Lung (tissue), 12 donors: ENCODE data around the gene PIGU. TPM values are rescaled to one million over a fixed set of nuclear protein-coding genes. Genes with fewer than 3 reads are reported as not detected.

Source experiments
- ATAC-seq: fragments of 200-7000 bp; cut with Tn5 transposase; one replicate; pipeline ENCODE4 v1.9.1; 2020; ENCODE audit warnings: moderate number of reproducible peaks; ENCODE audit not compliant: insufficient read depth, low FRiP score
- DNase-seq, 3 donors: peaks; one replicate each; pipeline ENCODE4 v3.0.0-alpha.2; 2013 to 2017
- H3K27ac ChIP-seq, 2 donors: one replicate each; pipeline ENCODE4 v1.5.1; 2013; ENCODE audit warnings: mild to moderate bottlenecking in 2 of 2, moderate library complexity in 2 of 2, control low read depth in 1 of 2, inconsistent platforms in 1 of 2, low read depth in 1 of 2, low read length in 1 of 2
- H3K27me3 ChIP-seq, 3 donors: one replicate each; pipeline ENCODE4 v1.5.1; 2013; ENCODE audit warnings: low read length in 2 of 3; ENCODE audit not compliant: control insufficient read depth in 3 of 3, insufficient read depth in 3 of 3
- H3K36me3 ChIP-seq, 4 donors: one replicate each; pipeline ENCODE4 v1.5.1; 2013; ENCODE audit warnings: low read length in 4 of 4, mild to moderate bottlenecking in 1 of 4, moderate library complexity in 1 of 4; ENCODE audit not compliant: control insufficient read depth in 4 of 4, insufficient read depth in 4 of 4
- H3K4me1 ChIP-seq, 5 donors: one replicate each; pipeline ENCODE4 v1.5.1; 2013; ENCODE audit warnings: low read length in 5 of 5, mild to moderate bottlenecking in 2 of 5, moderate library complexity in 1 of 5; ENCODE audit not compliant: control insufficient read depth in 5 of 5, insufficient read depth in 5 of 5
- H3K4me3 ChIP-seq: one replicate; pipeline ENCODE4 v1.5.1; 2013; ENCODE audit warnings: mild to moderate bottlenecking, control low read depth, moderate library complexity
- H3K9ac ChIP-seq, 2 donors: one replicate each; pipeline ENCODE4 v1.5.1; 2013; ENCODE audit warnings: low read length in 2 of 2, control low read depth in 1 of 2; ENCODE audit not compliant: insufficient read depth in 1 of 2
- H3K9me3 ChIP-seq, 4 donors: one replicate each; pipeline ENCODE4 v1.5.1; 2013; ENCODE audit warnings: low read length in 3 of 4, mild to moderate bottlenecking in 1 of 4, moderate library complexity in 1 of 4; ENCODE audit not compliant: control insufficient read depth in 4 of 4, insufficient read depth in 3 of 4
- CTCF ChIP-seq: IDR thresholded peaks from 2 replicates; pipeline ENCODE4 v1.5.1; 2012; ENCODE audit warnings: mild to moderate bottlenecking; ENCODE audit errors: control extremely low read depth, extremely low read depth
- WGBS, 2 donors: extraction: QIAGEN DNeasy Blood & Tissue Kit; methylation state at CpG; one replicate each; pipeline ENCODE4 v1.1.7; 2013; 5-methylcytosine and 5-hydroxymethylcytosine counted together
- polyA plus RNA-seq, 2 donors: library from polyadenylated mRNA; stranded (reverse); fragments of 200-250 nt; gene quantifications; one replicate each; pipeline ENCODE4 v1.2.1, GENCODE V29; 2013
- total RNA-seq, 2 donors: library from RNA; depleted of rRNA in 1 of 2; stranded (reverse); fragments of >200 nt in 1 of 2; gene quantifications; one replicate each; pipeline ENCODE4 v1.2.1, GENCODE V29; 2014 to 2021
- donor health status: control.
- donor health status: control.
- donor health status: Bipolar disorder and iron deficiency.
- donor health status: healthy.
- donor health status: DM: yes; HTN: yes; CAD: no.

The PIGU gene
- total and polyA plus RNA-seq, 4 donors = 15.7 to 21.2 (median 20.1) TPM

- Histone ChIP-seq H3K27ac (peak overlapping the region in 1 of 2 donors; percentile 43), H3K36me3 (peaks cover 3 to 20% (median 11%) of the 10 kb centered on the region in 4 donors), H3K27me3 (no peaks in the 10 kb centered on the region), H3K9ac (no peak overlapping the region), H3K4me3 (no peak overlapping the region), H3K9me3 (no peaks in the 10 kb centered on the region), H3K4me1 (peaks cover 0 to 28% (median 8%) of the 10 kb centered on the region in 5 donors)
- TF ChIP-seq CTCF = no peak
- WGBS, 2 donors = 86 to 89% methylated on average over 11 of the region's 11 CpGs
- ATAC-seq (no peak), DNase-seq (peak; percentile 73 to 84 (median 79))
Measured at GRCh38 chr20:34581341-34582184, 95.3 kb downstream of the PIGU start.

GRCh38 chr20:34579979-34580940, 96.6 kb downstream of the PIGU start:
- Histone ChIP-seq H3K4me1 (peaks cover 0 to 28% (median 10%) of the 10 kb centered on the region in 5 donors), H3K9me3 (no peaks in the 10 kb centered on the region), H3K4me3 (no peak overlapping the region), H3K9ac (no peak overlapping the region), H3K27ac (no peak overlapping the region), H3K36me3 (peaks cover 3 to 19% (median 11%) of the 10 kb centered on the region in 4 donors), H3K27me3 (no peaks in the 10 kb centered on the region)
- no peak for ATAC-seq
- 87% methylated on average over 7 of the region's 7 CpGs for WGBS, 2 donors
- DNase-seq = no peak
- TF ChIP-seq CTCF = no peak

- H3K27me3 ChIP-seq = no peaks in the 10 kb centered on the region
- 86 to 87% methylated on average over 11 of the region's 11 CpGs for WGBS, 2 donors
- no peak overlapping the region for H3K9ac ChIP-seq
- no peak for TF ChIP-seq CTCF
- no peak overlapping the region for H3K4me3 ChIP-seq
- H3K36me3 ChIP-seq = peaks cover 0 to 21% (median 11%) of the 10 kb centered on the region in 4 donors
- no peak overlapping the region for H3K27ac ChIP-seq
- no peaks in the 10 kb centered on the region for H3K9me3 ChIP-seq
- DNase-seq (peak in 1 of 3 donors; percentile 32), ATAC-seq (no peak)
- H3K4me1 ChIP-seq = peaks cover 0 to 28% (median 10%) of the 10 kb centered on the region in 5 donors
Measured at GRCh38 chr20:34579191-34579978, 97.5 kb downstream of the PIGU start.
